NCI-H2227 treated with DMSO at 0.1 percent for 48 hours (cell line): ENCODE results near the gene ARL5C.

Experiments used
- DNase-seq: peaks from one replicate; lab custom pipeline; 2025; lab: John Stamatoyannopoulos, UW

Gene ARL5C

GRCh38 chr17:39167476-39167875 lies 1.5 kb upstream of the ARL5C start:
- DNase-seq: no peak

GRCh38 chr17:39166437-39167335 lies 725 bp upstream of the ARL5C start:
- DNase-seq: no peak

GRCh38 chr17:39165178-39165840 lies 652 bp downstream of the ARL5C start:
- no peak for DNase-seq

- peak; percentile 20 for DNase-seq
Observed at GRCh38 chr17:39164675-39165143, 1.3 kb downstream of the ARL5C start.

GRCh38 chr17:39161962-39162361 lies 4.0 kb downstream of the ARL5C start:
- DNase-seq: no peak

- DNase-seq: no peak
Observed at GRCh38 chr17:39158623-39159022, 7.3 kb downstream of the ARL5C start.

GRCh38 chr17:39156491-39156890 lies 9.5 kb downstream of the ARL5C start:
- no peak for DNase-seq

- DNase-seq: no peak
Observed at GRCh38 chr17:39155654-39156053, 10.3 kb downstream of the ARL5C start.

GRCh38 chr17:39153599-39154051 lies 12.3 kb downstream of the ARL5C start:
- peak; percentile 91 for DNase-seq

- peak; percentile 60 for DNase-seq
Observed at GRCh38 chr17:39151943-39152818, 13.8 kb downstream of the ARL5C start.

GRCh38 chr17:39151150-39151942 lies 14.6 kb downstream of the ARL5C start, which contains the start of gene PLXDC1:
TSS of gene PLXDC1 (minus strand) at chr17:39151637. CDS start at chr17:39151437, 200 bp downstream.
- no peak for DNase-seq

- DNase-seq: no peak
Observed at GRCh38 chr17:39150795-39151149, 15.2 kb downstream of the ARL5C start.

- DNase-seq: no peak
Observed at GRCh38 chr17:39150104-39150634, 15.8 kb downstream of the ARL5C start.

GRCh38 chr17:39147221-39148185 lies 18.5 kb downstream of the ARL5C start:
- no peak for DNase-seq

GRCh38 chr17:39146273-39146672 lies 19.7 kb downstream of the ARL5C start:
- no peak for DNase-seq

- DNase-seq: no peak
Observed at GRCh38 chr17:39145143-39145542, 20.8 kb downstream of the ARL5C start.

GRCh38 chr17:39144416-39144840 lies 21.5 kb downstream of the ARL5C start:
- no peak for DNase-seq

- no peak for DNase-seq
Observed at GRCh38 chr17:39143552-39144093, 22.3 kb downstream of the ARL5C start.

GRCh38 chr17:39141915-39142664 lies 23.9 kb downstream of the ARL5C start:
- no peak for DNase-seq
